ENCODE data around the gene ARHGAP22.

Gene ARHGAP22

GRCh38 chr10:48602401-48603135 is 2.3 kb downstream of the ARHGAP22 start:
- H2AFZ ChIP-seq (ENCODE audit: low read length) = no peak overlapping the region
- no peak overlapping the region for H3K4me3 ChIP-seq (ENCODE audit: low read length)
- H3F3A ChIP-seq (ENCODE audit: insufficient read depth, low read length) = no peaks in the 10 kb centered on the region
- H3K9me2 ChIP-seq (replicated peaks; ENCODE audit: insufficient read depth, low read length) = no peaks in the 10 kb centered on the region
- H3K9ac ChIP-seq (ENCODE audit: low read length) = no peak overlapping the region
- peaks cover 12% of the 10 kb centered on the region for H3K4me1 ChIP-seq (ENCODE audit: low read length)
- H4K20me1 ChIP-seq (ENCODE audit: insufficient read depth, low read length) = no peaks in the 10 kb centered on the region
- no peaks in the 10 kb centered on the region for H3K27me3 ChIP-seq (replicated peaks; ENCODE audit: insufficient read depth, low read length)
- TF ChIP-seq, protein P1, sequence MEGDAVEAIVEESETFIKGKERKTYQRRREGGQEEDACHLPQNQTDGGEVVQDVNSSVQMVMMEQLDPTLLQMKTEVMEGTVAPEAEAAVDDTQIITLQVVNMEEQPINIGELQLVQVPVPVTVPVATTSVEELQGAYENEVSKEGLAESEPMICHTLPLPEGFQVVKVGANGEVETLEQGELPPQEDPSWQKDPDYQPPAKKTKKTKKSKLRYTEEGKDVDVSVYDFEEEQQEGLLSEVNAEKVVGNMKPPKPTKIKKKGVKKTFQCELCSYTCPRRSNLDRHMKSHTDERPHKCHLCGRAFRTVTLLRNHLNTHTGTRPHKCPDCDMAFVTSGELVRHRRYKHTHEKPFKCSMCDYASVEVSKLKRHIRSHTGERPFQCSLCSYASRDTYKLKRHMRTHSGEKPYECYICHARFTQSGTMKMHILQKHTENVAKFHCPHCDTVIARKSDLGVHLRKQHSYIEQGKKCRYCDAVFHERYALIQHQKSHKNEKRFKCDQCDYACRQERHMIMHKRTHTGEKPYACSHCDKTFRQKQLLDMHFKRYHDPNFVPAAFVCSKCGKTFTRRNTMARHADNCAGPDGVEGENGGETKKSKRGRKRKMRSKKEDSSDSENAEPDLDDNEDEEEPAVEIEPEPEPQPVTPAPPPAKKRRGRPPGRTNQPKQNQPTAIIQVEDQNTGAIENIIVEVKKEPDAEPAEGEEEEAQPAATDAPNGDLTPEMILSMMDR (IDR thresholded peaks at IDR 0.05; ENCODE audit: low read length) = no peak
- TF ChIP-seq EZH2 (optimal IDR thresholded peaks at IDR 0.05; ENCODE audit: low read depth, low read length) (no peak), EZH2phosphoT487 (IDR thresholded peaks at IDR 0.05; ENCODE audit: low read length) (no peak)
- DNase-seq = no peak
- H3K9me3 ChIP-seq (replicated peaks; ENCODE audit: insufficient read depth, low read length) = no peaks in the 10 kb centered on the region
- no peaks in the 10 kb centered on the region for H3K36me3 ChIP-seq (replicated peaks; ENCODE audit: insufficient read depth, low read length)
- H3K4me2 ChIP-seq (ENCODE audit: low read depth, low read length) = no peak overlapping the region
- no peak overlapping the region for H3K27ac ChIP-seq (ENCODE audit: low read length)
- H3K79me2 ChIP-seq (ENCODE audit: low read length) = no peaks in the 10 kb centered on the region

DNA sequence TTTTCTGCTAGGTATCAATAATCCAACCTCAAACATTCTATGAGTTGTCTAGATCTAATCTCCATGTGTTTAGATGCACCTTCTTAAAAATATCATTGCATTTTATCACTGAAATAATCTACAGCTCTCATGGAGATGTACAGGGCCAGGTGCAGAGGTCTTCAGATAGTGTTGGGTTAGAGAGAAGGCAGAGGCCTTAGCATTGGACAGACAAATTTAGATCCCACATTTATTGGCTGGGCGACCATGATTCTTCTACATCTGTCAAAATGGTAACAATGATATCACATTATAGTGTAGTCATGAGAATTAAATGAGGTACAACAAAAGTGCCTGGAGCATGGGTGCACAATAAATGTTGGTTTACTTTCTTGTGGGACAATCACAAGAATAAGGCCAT is 3.1 kb downstream of the ARHGAP22 start:
- Histone ChIP-seq H3K27me3 (replicated peaks; ENCODE audit: insufficient read depth, low read length) (no peaks in the 10 kb centered on the region), H3F3A (ENCODE audit: insufficient read depth, low read length) (no peaks in the 10 kb centered on the region), H3K9ac (ENCODE audit: low read length) (no peak overlapping the region), H3K9me3 (replicated peaks; ENCODE audit: insufficient read depth, low read length) (no peaks in the 10 kb centered on the region), H3K9me2 (replicated peaks; ENCODE audit: insufficient read depth, low read length) (no peaks in the 10 kb centered on the region), H3K4me3 (ENCODE audit: low read length) (no peak overlapping the region), H3K4me2 (ENCODE audit: low read depth, low read length) (no peak overlapping the region), H4K20me1 (ENCODE audit: insufficient read depth, low read length) (no peaks in the 10 kb centered on the region), H3K4me1 (ENCODE audit: low read length) (peaks cover 12% of the 10 kb centered on the region), H3K27ac (ENCODE audit: low read length) (no peak overlapping the region), H3K79me2 (ENCODE audit: low read length) (no peaks in the 10 kb centered on the region), H2AFZ (ENCODE audit: low read length) (no peak overlapping the region), H3K36me3 (replicated peaks; ENCODE audit: insufficient read depth, low read length) (no peaks in the 10 kb centered on the region)
- DNase-seq = no peak
- no peak for TF ChIP-seq EZH2phosphoT487 (IDR thresholded peaks at IDR 0.05; ENCODE audit: low read length)
- TF ChIP-seq, protein P1 (IDR thresholded peaks at IDR 0.05; ENCODE audit: low read length) = no peak
- TF ChIP-seq EZH2 (optimal IDR thresholded peaks at IDR 0.05; ENCODE audit: low read depth, low read length) = no peak

GRCh38 chr10:48600645-48601505 is 4.0 kb downstream of the ARHGAP22 start:
- no peaks in the 10 kb centered on the region for H3K79me2 ChIP-seq (ENCODE audit: low read length)
- no peak overlapping the region for H2AFZ ChIP-seq (ENCODE audit: low read length)
- no peaks in the 10 kb centered on the region for H3K36me3 ChIP-seq (replicated peaks; ENCODE audit: insufficient read depth, low read length)
- H3K27me3 ChIP-seq (replicated peaks; ENCODE audit: insufficient read depth, low read length) = no peaks in the 10 kb centered on the region
- H3K4me3 ChIP-seq (ENCODE audit: low read length) = no peak overlapping the region
- H3K4me2 ChIP-seq (ENCODE audit: low read depth, low read length) = no peak overlapping the region
- DNase-seq = no peak
- H3K9me3 ChIP-seq (replicated peaks; ENCODE audit: insufficient read depth, low read length) = no peaks in the 10 kb centered on the region
- H3K9me2 ChIP-seq (replicated peaks; ENCODE audit: insufficient read depth, low read length) = no peaks in the 10 kb centered on the region
- no peak overlapping the region for H3K9ac ChIP-seq (ENCODE audit: low read length)
- TF ChIP-seq, protein P1 (IDR thresholded peaks at IDR 0.05; ENCODE audit: low read length) = no peak
- TF ChIP-seq EZH2 (optimal IDR thresholded peaks at IDR 0.05; ENCODE audit: low read depth, low read length) (no peak), EZH2phosphoT487 (IDR thresholded peaks at IDR 0.05; ENCODE audit: low read length) (no peak)
- H4K20me1 ChIP-seq (ENCODE audit: insufficient read depth, low read length) = no peaks in the 10 kb centered on the region
- peaks cover 12% of the 10 kb centered on the region for H3K4me1 ChIP-seq (ENCODE audit: low read length)
- no peak overlapping the region for H3K27ac ChIP-seq (ENCODE audit: low read length)
- no peaks in the 10 kb centered on the region for H3F3A ChIP-seq (ENCODE audit: insufficient read depth, low read length)

All from MM.1S (cell line).